HCT116 (cell line): ENCODE measurements around the gene KAZN. TPM values are rescaled to one million over a fixed set of nuclear protein-coding genes. Genes with fewer than 3 reads are reported as not detected.

ENCODE experiments used
- ATAC-seq: fragments of 200-7000 bp; cut with Tn5 transposase; 2 replicates; pipeline ENCODE4 v1.9.1; 2020; ENCODE audit warnings: mild to moderate bottlenecking, moderate library complexity
- BruUV-seq: library from RNA; stranded (reverse); fragments of 400-500 nt; replicated peaks from 2 replicates; lab custom pipeline; 2021; lab: Mats Ljungman, UMichigan
- CTCF ChIA-PET: fragments of 300-600 bp; sonication (Branson Sonifier 250); formaldehyde crosslinking; loops from one replicate; lab custom pipeline; 2021; ENCODE audit warnings: antibody characterized with exemption; lab: Charles Lee
- POLR2A ChIA-PET: fragments of 300-600, 350-600 bp; sonication (Branson Sonifier 250); formaldehyde crosslinking; loops from one replicate; lab custom pipeline; 2021; ENCODE audit warnings: antibody characterized with exemption; lab: Charles Lee
- RAD21 ChIA-PET, 2 experiments: fragments of 300-600 bp; sonication (Branson Sonifier 250); formaldehyde crosslinking; loops; one replicate each; lab custom pipeline; 2023; ENCODE audit warnings: low total read pairs in 2 of 2; ENCODE audit not compliant: uncharacterized antibody in 2 of 2, unreplicated experiment in 2 of 2, low non-redundant PET in 1 of 2; lab: Charles Lee
- DNase-seq: peaks from one replicate; pipeline ENCODE4 v3.0.0-alpha.2; 2010; ENCODE audit warnings: low read depth, low spot score
- H2AFZ ChIP-seq: fragments of 200-600 bp; shearing (Covaris generic), sonication (generic); 2 replicates; pipeline ENCODE4 v1.6.1; 2017; ENCODE audit warnings: low read depth, mixed run types, mixed read lengths, antibody characterized with exemption, low read length; ENCODE audit not compliant: poor library complexity, severe bottlenecking
- H3K27ac ChIP-seq: 2 replicates; pipeline ENCODE4 v1.5.1; 2012; ENCODE audit warnings: low read depth, low read length
- H3K27me3 ChIP-seq: fragments of 200-600 bp; sonication (generic); 2 replicates; pipeline ENCODE4 v1.6.1; 2016; ENCODE audit warnings: mixed run types, low read length, mixed read lengths; ENCODE audit not compliant: insufficient read depth
- H3K36me3 ChIP-seq, 2 experiments: fragments of 200-500 bp in 1 of 2; fragments of 200-600 bp in 1 of 2; sonication (Bioruptor generic) in 1 of 2; sonication (generic) in 1 of 2; 2 replicates each; pipeline versions ENCODE4 v1.5.1 to v1.6.1; 2014 to 2016; ENCODE audit warnings: low read length in 2 of 2, inconsistent platforms in 1 of 2, mixed read lengths in 1 of 2, mixed run types in 1 of 2; ENCODE audit not compliant: insufficient read depth in 2 of 2, control insufficient read depth in 1 of 2
- H3K4me1 ChIP-seq, 2 experiments: fragments of 200-600 bp in 1 of 2; sonication (generic) in 1 of 2; 2 replicates each; pipeline versions ENCODE4 v1.5.1 to v1.6.1; 2012 to 2017; ENCODE audit warnings: low read length in 2 of 2, inconsistent platforms in 1 of 2, mild to moderate bottlenecking in 1 of 2, mixed read lengths in 1 of 2, mixed run types in 1 of 2, moderate library complexity in 1 of 2; ENCODE audit not compliant: insufficient read depth in 2 of 2, control insufficient read depth in 1 of 2
- H3K4me2 ChIP-seq: fragments of 200-600 bp; sonication (generic); 2 replicates; pipeline ENCODE4 v1.6.1; 2017; ENCODE audit warnings: mixed run types, low read length, mixed read lengths
- H3K4me3 ChIP-seq, 2 experiments: fragments of 200-600 bp in 1 of 2; sonication (generic) in 1 of 2; replicated peaks in 1 of 2; 2 replicates each; pipeline ENCODE4 v1.5.1; 2011 to 2016; ENCODE audit warnings: low read length in 2 of 2, control low read depth in 1 of 2, low read depth in 1 of 2, mild to moderate bottlenecking in 1 of 2, mixed read lengths in 1 of 2, mixed run types in 1 of 2
- H3K79me2 ChIP-seq: fragments of 200-600 bp; sonication (generic); 2 replicates; pipeline ENCODE4 v1.6.1; 2017; ENCODE audit warnings: mild to moderate bottlenecking, mixed run types, low read length, moderate library complexity, mixed read lengths; ENCODE audit not compliant: insufficient read depth
- H3K9ac ChIP-seq: fragments of 200-600 bp; sonication (generic); 2 replicates; pipeline ENCODE4 v1.6.1; 2016; ENCODE audit warnings: low read length, mixed read lengths
- H3K9me2 ChIP-seq: fragments of 200-600 bp; sonication (generic), shearing (Covaris generic); 2 replicates; pipeline ENCODE4 v1.6.1; 2017; ENCODE audit warnings: mixed run types, mild to moderate bottlenecking, moderate library complexity; ENCODE audit not compliant: insufficient read depth
- H3K9me3 ChIP-seq, 2 experiments: fragments of 200-500 bp in 1 of 2; fragments of 200-600 bp in 1 of 2; sonication (Bioruptor generic) in 1 of 2; sonication (generic) in 1 of 2; 2 replicates each; pipeline ENCODE4 v1.6.1; 2014 to 2017; ENCODE audit warnings: low read length in 2 of 2, mixed read lengths in 2 of 2, inconsistent platforms in 1 of 2, low read depth in 1 of 2, mild to moderate bottlenecking in 1 of 2, mixed run types in 1 of 2, moderate library complexity in 1 of 2; ENCODE audit not compliant: control insufficient read depth in 1 of 2, insufficient read depth in 1 of 2
- H4K20me1 ChIP-seq: fragments of 200-600 bp; sonication (generic), shearing (Covaris generic); 2 replicates; pipeline ENCODE4 v1.6.1; 2017; ENCODE audit warnings: mixed run types, mild to moderate bottlenecking, moderate library complexity; ENCODE audit not compliant: insufficient read depth
- CBX3 ChIP-seq: IDR thresholded peaks from 2 replicates; pipeline ENCODE4 v1.6.1; 2012; ENCODE audit warnings: low read depth
- EGR1 ChIP-seq: IDR thresholded peaks from 2 replicates; pipeline ENCODE4 v1.6.1; 2012; ENCODE audit warnings: low read depth
- ELF1 ChIP-seq: IDR thresholded peaks from 2 replicates; pipeline ENCODE4 v1.6.1; 2012; ENCODE audit warnings: low read depth, borderline replicate concordance
- EZH2phosphoT487 ChIP-seq: fragments of 200-600 bp; IDR thresholded peaks from 2 replicates; pipeline ENCODE4 v1.6.1; 2018; ENCODE audit warnings: antibody characterized with exemption, borderline replicate concordance
- FOSL1 ChIP-seq: IDR thresholded peaks from 2 replicates; pipeline ENCODE4 v1.6.1; 2012; ENCODE audit warnings: low read depth
- JUND ChIP-seq: IDR thresholded peaks from 2 replicates; pipeline ENCODE4 v1.6.1; 2012
- POLR2A ChIP-seq: IDR thresholded peaks from 2 replicates; pipeline ENCODE4 v1.7.0; 2011; ENCODE audit warnings: borderline replicate concordance; ENCODE audit not compliant: insufficient read depth, insufficient read length; ENCODE audit errors: extremely low read depth
- POLR2AphosphoS5 ChIP-seq: IDR thresholded peaks from 2 replicates; pipeline ENCODE4 v1.6.1; 2011; ENCODE audit warnings: mild to moderate bottlenecking, low read depth, low read length, moderate library complexity
- RAD21 ChIP-seq: IDR thresholded peaks from 2 replicates; pipeline ENCODE4 v1.6.1; 2012; ENCODE audit warnings: low read depth, mild to moderate bottlenecking
- SIN3A ChIP-seq: IDR thresholded peaks from 2 replicates; pipeline ENCODE4 v1.6.1; 2012; ENCODE audit warnings: low read depth
- SP1 ChIP-seq: IDR thresholded peaks from 2 replicates; pipeline ENCODE4 v1.6.1; 2012; ENCODE audit warnings: low read depth
- SRF ChIP-seq: IDR thresholded peaks from 2 replicates; pipeline ENCODE4 v1.6.1; 2012; ENCODE audit warnings: low read depth
- YY1 ChIP-seq: IDR thresholded peaks from 2 replicates; pipeline ENCODE4 v1.6.1; 2011; ENCODE audit warnings: low read length, low read depth, moderate library complexity, mild to moderate bottlenecking; ENCODE audit not compliant: insufficient replicate concordance; ENCODE audit errors: extremely low read depth
- ZFX ChIP-seq: fragments of 450-650 bp; IDR thresholded peaks from 2 replicates; pipeline ENCODE4 v1.6.1; 2017
- intact Hi-C: fragments of 100-400 bp; cut with micrococcal nuclease; formaldehyde crosslinking; loops from 2 replicates; pipeline ENCODE4 v1.10.0; 2022
- total RNA-seq: library from RNA; stranded (reverse); gene quantifications from one replicate; pipeline ENCODE4 v1.2.1, GENCODE V29; 2021; ENCODE audit not compliant: unreplicated experiment
- TF ChIP-seq, protein P1 (sequence below): IDR thresholded peaks from 2 replicates; pipeline ENCODE4 v1.6.1; 2011; ENCODE audit warnings: mild to moderate bottlenecking, low read length, moderate library complexity; ENCODE audit not compliant: insufficient replicate concordance; ENCODE audit errors: extremely low read depth
- TF ChIP-seq, protein P2 (sequence below): IDR thresholded peaks from 2 replicates; pipeline ENCODE4 v1.6.1; 2012

The KAZN gene
- total RNA-seq, 1 experiment from 2014 or later: 13.4 TPM

DNA sequence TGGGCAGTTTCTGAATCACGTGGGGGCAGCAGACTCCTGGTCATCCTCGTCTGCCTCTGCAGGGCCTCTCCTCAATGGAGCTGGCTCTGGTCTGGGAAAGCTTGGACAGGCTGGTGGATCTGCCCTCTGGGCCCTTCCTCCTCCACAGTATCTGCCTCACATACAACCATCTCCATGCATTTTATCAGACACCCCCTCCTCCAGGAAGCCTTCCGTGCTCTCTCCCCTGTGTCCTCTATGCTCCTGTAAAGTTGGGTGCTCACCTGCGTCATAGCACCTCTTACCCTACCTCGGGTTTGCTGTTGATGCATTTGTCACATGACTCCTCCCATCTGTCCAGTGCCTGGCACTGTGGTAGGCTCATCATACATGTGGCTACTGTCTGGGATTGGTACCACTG lies 459.3 kb downstream of the KAZN start:
- H3K4me3 ChIP-seq: no peak overlapping the region
- H4K20me1 ChIP-seq: no peaks in the 10 kb centered on the region
- H3K27ac ChIP-seq: no peak overlapping the region
- DNase-seq (no peak), ATAC-seq (no peak)
- TF ChIP-seq SP1 (no peak), POLR2AphosphoS5 (no peak), FOSL1 (no peak), SRF (no peak), EGR1 (no peak), SIN3A (no peak), JUND (no peak), POLR2A (no peak), CBX3 (no peak), ZFX (no peak), RAD21 (no peak), ELF1 (no peak), EZH2phosphoT487 (no peak), YY1 (no peak)
- TF ChIP-seq, protein P1, sequence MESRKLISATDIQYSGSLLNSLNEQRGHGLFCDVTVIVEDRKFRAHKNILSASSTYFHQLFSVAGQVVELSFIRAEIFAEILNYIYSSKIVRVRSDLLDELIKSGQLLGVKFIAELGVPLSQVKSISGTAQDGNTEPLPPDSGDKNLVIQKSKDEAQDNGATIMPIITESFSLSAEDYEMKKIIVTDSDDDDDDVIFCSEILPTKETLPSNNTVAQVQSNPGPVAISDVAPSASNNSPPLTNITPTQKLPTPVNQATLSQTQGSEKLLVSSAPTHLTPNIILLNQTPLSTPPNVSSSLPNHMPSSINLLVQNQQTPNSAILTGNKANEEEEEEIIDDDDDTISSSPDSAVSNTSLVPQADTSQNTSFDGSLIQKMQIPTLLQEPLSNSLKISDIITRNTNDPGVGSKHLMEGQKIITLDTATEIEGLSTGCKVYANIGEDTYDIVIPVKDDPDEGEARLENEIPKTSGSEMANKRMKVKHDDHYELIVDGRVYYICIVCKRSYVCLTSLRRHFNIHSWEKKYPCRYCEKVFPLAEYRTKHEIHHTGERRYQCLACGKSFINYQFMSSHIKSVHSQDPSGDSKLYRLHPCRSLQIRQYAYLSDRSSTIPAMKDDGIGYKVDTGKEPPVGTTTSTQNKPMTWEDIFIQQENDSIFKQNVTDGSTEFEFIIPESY: no peak
- TF ChIP-seq, protein P2, sequence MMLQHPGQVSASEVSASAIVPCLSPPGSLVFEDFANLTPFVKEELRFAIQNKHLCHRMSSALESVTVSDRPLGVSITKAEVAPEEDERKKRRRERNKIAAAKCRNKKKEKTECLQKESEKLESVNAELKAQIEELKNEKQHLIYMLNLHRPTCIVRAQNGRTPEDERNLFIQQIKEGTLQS: no peak
- H3K9me2 ChIP-seq: no peaks in the 10 kb centered on the region
- H3K4me2 ChIP-seq: no peak overlapping the region
- no peak overlapping the region for H2AFZ ChIP-seq
- POLR2A ChIA-PET: no interaction called here
- no TSS peak for BruUV-seq
- H3K9me3 ChIP-seq: no peaks in the 10 kb centered on the region
- H3K36me3 ChIP-seq: 0 out of 4 replicates have a peak, but pooled peaks cover 0 to 9% of the 10 kb centered on the region in 2 experiments
- no peaks in the 10 kb centered on the region for H3K4me1 ChIP-seq
- RAD21 ChIA-PET: no interaction called here
- no peak overlapping the region for H3K9ac ChIP-seq
- CTCF ChIA-PET: no interaction called here
- no peaks in the 10 kb centered on the region for H3K79me2 ChIP-seq
- intact Hi-C loops: no loop called here
- no peaks in the 10 kb centered on the region for H3K27me3 ChIP-seq
